Type B pancreatic cell (in vitro differentiated cells): ENCODE results near the gene CCDC88B. TPM values are rescaled to one million over a fixed set of nuclear protein-coding genes. Genes with fewer than 3 reads are reported as not detected.
A peak's percentile ranks its signal among the peaks of the same experiment; 100 is the strongest.
"Not testable (repeated sequence)": the region's sequence is repeated elsewhere in the genome, so short reads cannot be mapped to it uniquely, and the experiment has no call there.

Experiments
- DNase-seq: peaks from one replicate; pipeline ENCODE4 v3.0.0; 2021; ENCODE audit warnings: mixed read lengths; ENCODE audit not compliant: unreplicated experiment; ENCODE audit errors: extremely low spot score
- H3K27ac Mint-ChIP-seq: 2 replicates; pipeline ENCODE4 v1.8.0; 2021; ENCODE audit warnings: mild to moderate bottlenecking, mixed read lengths
- H3K27me3 Mint-ChIP-seq: 2 replicates; pipeline ENCODE4 v1.8.0; 2021; ENCODE audit warnings: mixed read lengths
- H3K36me3 Mint-ChIP-seq: 2 replicates; pipeline ENCODE4 v1.8.0; 2021; ENCODE audit warnings: mixed read lengths
- H3K4me1 Mint-ChIP-seq: one replicate; pipeline ENCODE4 v1.8.0; 2021; ENCODE audit warnings: mixed read lengths; ENCODE audit not compliant: unreplicated experiment
- H3K4me3 Mint-ChIP-seq: 2 replicates; pipeline ENCODE4 v1.8.0; 2021; ENCODE audit warnings: mild to moderate bottlenecking, mixed read lengths
- H3K9me3 Mint-ChIP-seq: 2 replicates; pipeline ENCODE4 v1.8.0; 2021; ENCODE audit warnings: mixed read lengths
- total RNA-seq: library from RNA; stranded (reverse); gene quantifications from 2 replicates; pipeline ENCODE4 v1.2.1, GENCODE V29; 2021; ENCODE audit warnings: low replicate concordance
- TF ChIP-seq, protein P1 (sequence below): fragments of 200-600 bp; sonication (generic); conservative IDR thresholded peaks from 2 replicates; pipeline ENCODE4 v1.5.0; 2021; ENCODE audit warnings: antibody characterized with exemption, mild to moderate bottlenecking

Gene CCDC88B
- total RNA-seq, 1 donor from 2014 or later = 2.8 TPM

- no peaks in the 10 kb centered on the region for H3K9me3 Mint-ChIP-seq
- H3K4me3 Mint-ChIP-seq = peak overlapping the region; percentile 60
- peaks cover 5% of the 10 kb centered on the region for H3K36me3 Mint-ChIP-seq
- no peaks in the 10 kb centered on the region for H3K27me3 Mint-ChIP-seq
- peaks cover 10% of the 10 kb centered on the region for H3K4me1 Mint-ChIP-seq
- peak overlapping the region; percentile 81 for H3K27ac Mint-ChIP-seq
- TF ChIP-seq, protein P1, sequence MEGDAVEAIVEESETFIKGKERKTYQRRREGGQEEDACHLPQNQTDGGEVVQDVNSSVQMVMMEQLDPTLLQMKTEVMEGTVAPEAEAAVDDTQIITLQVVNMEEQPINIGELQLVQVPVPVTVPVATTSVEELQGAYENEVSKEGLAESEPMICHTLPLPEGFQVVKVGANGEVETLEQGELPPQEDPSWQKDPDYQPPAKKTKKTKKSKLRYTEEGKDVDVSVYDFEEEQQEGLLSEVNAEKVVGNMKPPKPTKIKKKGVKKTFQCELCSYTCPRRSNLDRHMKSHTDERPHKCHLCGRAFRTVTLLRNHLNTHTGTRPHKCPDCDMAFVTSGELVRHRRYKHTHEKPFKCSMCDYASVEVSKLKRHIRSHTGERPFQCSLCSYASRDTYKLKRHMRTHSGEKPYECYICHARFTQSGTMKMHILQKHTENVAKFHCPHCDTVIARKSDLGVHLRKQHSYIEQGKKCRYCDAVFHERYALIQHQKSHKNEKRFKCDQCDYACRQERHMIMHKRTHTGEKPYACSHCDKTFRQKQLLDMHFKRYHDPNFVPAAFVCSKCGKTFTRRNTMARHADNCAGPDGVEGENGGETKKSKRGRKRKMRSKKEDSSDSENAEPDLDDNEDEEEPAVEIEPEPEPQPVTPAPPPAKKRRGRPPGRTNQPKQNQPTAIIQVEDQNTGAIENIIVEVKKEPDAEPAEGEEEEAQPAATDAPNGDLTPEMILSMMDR = no peak
- DNase-seq = no peak
These were observed 27.1 kb upstream of the CCDC88B start for GRCh38 chr11:64312947-64313346.

DNA sequence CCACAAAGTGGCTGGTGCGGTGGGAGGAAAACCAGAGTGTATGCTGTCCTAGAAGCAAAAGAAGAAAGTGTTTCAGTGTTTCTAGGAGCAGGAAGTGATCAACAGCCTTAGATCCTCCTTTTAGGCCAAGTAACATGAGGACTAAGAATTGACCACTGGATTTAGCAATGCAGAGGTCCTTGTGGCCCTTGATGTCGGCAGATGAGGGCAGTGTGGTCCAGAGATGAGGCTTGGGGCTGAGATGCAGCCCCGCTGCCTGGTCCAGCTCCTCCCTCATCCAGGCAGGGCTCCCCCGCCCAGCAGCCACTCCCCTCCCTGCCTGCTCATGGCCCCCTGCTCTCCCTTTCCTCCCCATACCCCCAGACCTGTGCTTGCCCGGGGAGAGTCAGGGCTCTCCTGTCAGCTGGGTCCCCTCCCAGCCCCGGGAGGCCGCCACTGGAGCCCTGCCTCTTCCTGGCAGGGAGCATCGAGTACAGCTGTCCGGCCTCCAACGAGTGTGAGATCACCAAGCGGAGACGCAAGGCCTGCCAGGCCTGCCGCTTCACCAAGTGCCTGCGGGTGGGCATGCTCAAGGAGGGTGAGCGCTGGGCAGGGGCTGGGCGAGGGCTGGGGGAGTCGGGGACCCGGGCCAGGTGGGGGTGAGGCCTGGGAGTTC, 26.4 kb upstream of the CCDC88B start:
- Mint-ChIP-seq H3K27me3 (no peaks in the 10 kb centered on the region), H3K36me3 (peaks cover 5% of the 10 kb centered on the region), H3K4me3 (peak overlapping the region; percentile 60), H3K4me1 (peaks cover 10% of the 10 kb centered on the region), H3K9me3 (no peaks in the 10 kb centered on the region), H3K27ac (peak overlapping the region; percentile 81)
- no peak for DNase-seq
- TF ChIP-seq, protein P1 = no peak

- peak overlapping the region; percentile 59 for H3K27ac Mint-ChIP-seq
- H3K4me3 Mint-ChIP-seq = peak overlapping the region; percentile 44
These were observed 25.7 kb upstream of the CCDC88B start for GRCh38 chr11:64314146-64314804.

DNA sequence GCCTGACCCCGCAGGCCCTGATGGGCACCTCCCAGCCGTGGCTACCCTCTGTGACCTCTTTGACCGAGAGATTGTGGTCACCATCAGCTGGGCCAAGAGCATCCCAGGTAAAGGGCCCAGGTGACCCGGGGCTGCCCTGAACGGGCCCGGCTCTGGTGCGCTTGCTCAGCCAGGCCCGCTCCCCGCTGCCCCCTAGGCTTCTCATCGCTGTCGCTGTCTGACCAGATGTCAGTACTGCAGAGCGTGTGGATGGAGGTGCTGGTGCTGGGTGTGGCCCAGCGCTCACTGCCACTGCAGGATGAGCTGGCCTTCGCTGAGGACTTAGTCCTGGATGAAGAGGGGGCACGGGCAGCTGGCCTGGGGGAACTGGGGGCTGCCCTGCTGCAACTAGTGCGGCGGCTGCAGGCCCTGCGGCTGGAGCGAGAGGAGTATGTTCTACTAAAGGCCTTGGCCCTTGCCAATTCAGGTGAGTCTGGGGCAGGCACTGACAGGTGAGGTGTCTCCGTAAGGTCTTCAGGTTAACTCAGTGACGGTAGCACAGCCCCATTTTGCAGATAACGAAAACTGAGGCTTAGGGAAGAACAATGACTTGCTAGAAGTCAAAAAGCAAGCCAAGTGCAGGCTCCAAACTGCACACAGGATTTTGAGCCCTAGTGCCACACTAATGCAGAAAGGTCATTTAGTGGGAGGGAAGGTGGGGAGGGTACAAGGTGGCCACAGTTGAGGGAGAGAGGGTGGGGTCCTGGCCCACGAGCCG, 25.0 kb upstream of the CCDC88B start:
- Mint-ChIP-seq H3K36me3 (peaks cover 5% of the 10 kb centered on the region), H3K9me3 (no peaks in the 10 kb centered on the region), H3K4me1 (peaks cover 16% of the 10 kb centered on the region), H3K27ac (peak overlapping the region; percentile 59), H3K27me3 (no peaks in the 10 kb centered on the region), H3K4me3 (peak overlapping the region; percentile 47)
- TF ChIP-seq, protein P1 = no peak
- DNase-seq = no peak

More at GRCh38 chr11:64314146-64314804, 25.7 kb upstream of the CCDC88B start:
- no peaks in the 10 kb centered on the region for H3K27me3 Mint-ChIP-seq
- peaks cover 5% of the 10 kb centered on the region for H3K36me3 Mint-ChIP-seq
- peaks cover 14% of the 10 kb centered on the region for H3K4me1 Mint-ChIP-seq
- no peaks in the 10 kb centered on the region for H3K9me3 Mint-ChIP-seq
- TF ChIP-seq, protein P1 = peak; percentile 28
- no peak for DNase-seq

- not testable (repeated sequence) for H3K36me3 Mint-ChIP-seq, DNase-seq, H3K9me3 Mint-ChIP-seq, H3K27me3 Mint-ChIP-seq
- Mint-ChIP-seq H3K4me1 (peaks cover 16% of the 10 kb centered on the region), H3K4me3 (peak overlapping the region; percentile 97), H3K27ac (peak overlapping the region; percentile 100)
These were observed 24.1 kb upstream of the CCDC88B start for GRCh38 chr11:64315667-64316526.
